HG02885 (cell line): ENCODE measurements around the gene CAMK1D.
"Not testable (repeated sequence)": the region's sequence is repeated elsewhere in the genome, so short reads cannot be mapped to it uniquely, and the experiment has no call there.

Experiments used
- ATAC-seq: cut with Tn5 transposase; IDR thresholded peaks from one replicate; pipeline ENCODE4 v1.9.1; 2021; ENCODE audit warnings: mild to moderate bottlenecking; ENCODE audit not compliant: unreplicated experiment, poor library complexity

Gene CAMK1D

DNA sequence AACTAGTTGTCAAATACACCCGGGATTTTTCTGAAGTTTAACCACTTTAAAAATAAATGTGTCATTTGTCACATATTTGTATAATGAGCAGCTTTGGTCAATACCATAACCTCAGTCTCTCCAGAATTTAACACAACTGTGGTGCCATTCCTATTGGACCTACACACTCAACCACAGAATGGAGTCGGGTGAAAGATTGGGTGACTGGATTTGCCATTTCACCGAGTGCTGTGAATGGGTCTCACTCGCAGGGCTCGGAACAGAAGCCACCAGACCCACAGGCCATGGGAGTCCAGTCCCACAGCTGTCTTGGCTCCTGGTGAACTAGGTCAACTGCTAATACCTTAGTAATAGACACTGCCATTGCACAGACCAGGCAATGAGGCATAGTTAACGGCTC is 353.8 kb downstream of the CAMK1D start:
- ATAC-seq: no peak

DNA sequence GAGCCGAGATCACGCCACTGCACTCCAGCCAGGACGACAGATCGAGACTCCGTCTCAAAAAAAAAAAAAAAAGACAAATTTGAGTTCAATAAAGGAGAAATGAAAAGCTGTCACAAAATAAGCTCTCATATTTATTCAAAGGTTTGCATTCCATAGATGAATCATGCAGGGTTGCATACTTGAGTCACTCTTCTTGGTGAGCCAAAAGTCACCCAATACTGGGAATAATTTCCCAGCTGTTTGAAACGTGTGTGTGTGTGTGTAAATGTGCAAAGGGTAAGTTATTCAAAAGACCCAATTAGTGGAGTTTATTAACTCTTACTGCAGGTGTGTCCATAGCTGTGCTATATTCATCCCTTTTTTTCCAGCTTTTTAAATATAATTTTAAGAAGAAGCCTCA is 354.5 kb downstream of the CAMK1D start:
- ATAC-seq: no peak

DNA sequence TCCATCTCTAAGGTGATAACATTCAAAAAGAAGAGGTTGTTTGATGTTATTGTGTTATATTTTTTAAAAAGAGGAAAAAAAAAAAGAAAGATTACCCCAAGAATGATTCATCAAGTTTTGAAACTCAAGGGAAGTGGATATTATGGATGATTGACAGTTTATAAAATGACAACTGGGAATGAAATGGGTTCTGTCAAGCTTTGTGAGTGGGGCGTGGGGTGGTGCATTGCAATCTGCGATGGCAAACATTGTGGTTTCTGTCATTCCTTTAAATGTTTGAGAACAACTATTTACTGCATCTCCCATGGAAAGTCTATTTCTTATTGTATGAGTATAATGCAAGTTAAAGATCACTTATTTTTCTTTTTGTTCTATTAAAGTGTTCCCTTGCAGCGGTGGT is 355.1 kb downstream of the CAMK1D start:
- no peak for ATAC-seq

DNA sequence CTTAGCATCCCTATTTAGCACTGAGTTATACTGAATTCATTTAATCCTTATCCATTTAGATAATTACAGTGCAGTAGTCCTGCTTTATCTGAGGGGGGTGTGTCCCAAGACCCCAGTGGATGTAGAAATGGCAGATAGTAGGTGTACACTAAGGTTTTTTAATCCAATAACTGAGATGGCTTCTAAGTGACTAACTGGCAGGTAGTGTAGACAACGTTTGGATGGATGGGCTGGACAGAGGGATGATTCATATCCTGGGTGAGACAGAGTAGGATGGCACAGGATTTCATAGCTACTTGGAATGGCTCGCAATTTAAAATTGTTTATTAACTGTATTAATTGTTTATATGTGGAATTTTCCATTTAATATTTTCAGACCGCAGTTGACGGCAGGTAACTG is 356.6 kb downstream of the CAMK1D start:
- no peak for ATAC-seq

DNA sequence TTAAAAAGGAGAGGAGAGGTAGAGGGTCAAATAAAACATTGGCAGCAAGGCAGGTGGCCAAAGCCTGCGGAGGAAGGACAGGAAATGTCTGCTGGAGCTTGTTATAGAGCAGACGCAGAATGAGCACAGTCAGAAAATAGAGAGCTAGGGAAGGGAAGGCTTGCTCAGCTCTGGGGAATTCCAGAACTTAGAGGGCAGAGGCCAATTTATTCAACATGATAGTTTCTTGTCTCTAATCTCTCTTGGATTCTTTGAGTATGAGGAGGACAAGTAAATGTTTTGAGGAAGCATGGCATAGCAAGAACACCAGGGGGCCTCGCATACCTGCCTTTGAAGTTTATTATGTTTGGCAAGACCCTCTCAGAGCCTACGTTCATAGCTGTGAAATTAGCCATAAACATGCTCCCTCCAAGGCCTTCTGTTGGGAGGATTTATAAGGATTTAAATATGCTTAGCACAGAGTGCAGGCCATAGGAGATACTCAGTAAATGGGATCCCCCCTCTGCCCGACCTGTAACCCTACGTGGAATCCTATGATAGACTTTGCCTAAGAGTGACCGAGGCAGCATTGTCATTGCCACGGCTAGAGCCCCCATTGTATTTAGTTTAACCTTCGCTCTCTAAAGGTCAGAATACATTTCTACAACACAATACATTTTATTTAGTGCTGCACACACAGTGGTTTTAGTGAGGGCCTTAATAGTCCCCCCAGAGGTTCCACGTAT is 358.3 kb downstream of the CAMK1D start:
- no peak for ATAC-seq

DNA sequence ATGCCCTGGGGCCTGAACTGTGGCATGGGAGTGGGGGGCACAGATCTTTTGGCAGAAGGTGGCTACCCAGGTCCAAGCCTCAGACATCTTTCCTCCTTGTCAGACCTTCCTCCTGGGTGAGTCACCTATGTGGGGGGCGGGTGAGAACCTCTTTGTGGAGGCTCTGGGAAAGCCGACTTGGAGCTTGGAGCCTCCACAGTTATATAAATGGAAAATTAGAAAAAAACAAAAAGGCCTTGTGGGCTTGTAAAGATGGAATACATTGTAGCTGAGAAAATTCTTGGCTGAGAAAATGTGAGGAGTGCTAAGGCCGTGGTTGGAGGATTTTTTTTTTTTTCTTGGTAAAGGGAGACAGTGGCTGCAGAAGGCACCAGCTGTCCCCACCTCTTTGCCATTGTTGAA is 359.7 kb downstream of the CAMK1D start:
- ATAC-seq: no peak

DNA sequence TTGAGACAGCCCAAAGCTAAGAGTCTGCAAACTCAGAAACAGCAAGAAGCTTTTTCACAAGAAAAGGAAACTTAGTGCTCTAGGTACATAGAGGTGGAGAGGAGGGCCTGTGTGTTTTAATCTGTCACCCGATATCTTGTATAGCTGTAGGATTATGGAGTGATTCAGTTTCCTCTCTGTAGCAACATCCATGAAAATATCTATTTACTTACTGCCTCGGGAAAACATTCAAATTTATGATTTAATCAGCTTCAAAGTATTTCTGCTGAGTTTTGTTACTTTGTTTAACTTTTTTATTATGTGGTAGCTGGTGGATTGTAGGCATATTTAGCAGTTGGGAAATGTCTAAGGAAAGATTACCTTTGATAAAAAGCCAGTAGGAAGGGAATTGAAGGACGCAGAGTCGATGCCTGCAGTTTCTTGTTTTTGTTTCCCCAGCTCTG is 360.2 kb downstream of the CAMK1D start:
- no peak for ATAC-seq

DNA sequence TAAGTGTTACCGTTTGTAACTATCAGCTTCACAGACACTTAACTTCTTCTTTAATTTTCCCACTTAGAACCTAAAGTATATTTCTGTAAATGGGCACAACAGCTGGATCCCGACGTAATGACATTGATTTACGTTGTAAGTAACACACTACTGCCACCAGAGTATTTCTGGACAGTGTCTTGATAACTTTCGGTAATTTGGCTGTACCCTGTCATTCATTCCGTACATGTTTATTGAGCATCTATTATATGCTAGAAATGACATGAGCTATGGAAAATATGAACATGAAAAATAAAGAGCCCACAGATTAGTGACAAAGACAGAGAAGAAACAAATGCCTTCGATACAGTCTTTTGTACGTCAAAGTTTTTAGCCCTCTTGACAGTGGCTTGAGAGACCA is 360.8 kb downstream of the CAMK1D start:
- ATAC-seq: no peak

DNA sequence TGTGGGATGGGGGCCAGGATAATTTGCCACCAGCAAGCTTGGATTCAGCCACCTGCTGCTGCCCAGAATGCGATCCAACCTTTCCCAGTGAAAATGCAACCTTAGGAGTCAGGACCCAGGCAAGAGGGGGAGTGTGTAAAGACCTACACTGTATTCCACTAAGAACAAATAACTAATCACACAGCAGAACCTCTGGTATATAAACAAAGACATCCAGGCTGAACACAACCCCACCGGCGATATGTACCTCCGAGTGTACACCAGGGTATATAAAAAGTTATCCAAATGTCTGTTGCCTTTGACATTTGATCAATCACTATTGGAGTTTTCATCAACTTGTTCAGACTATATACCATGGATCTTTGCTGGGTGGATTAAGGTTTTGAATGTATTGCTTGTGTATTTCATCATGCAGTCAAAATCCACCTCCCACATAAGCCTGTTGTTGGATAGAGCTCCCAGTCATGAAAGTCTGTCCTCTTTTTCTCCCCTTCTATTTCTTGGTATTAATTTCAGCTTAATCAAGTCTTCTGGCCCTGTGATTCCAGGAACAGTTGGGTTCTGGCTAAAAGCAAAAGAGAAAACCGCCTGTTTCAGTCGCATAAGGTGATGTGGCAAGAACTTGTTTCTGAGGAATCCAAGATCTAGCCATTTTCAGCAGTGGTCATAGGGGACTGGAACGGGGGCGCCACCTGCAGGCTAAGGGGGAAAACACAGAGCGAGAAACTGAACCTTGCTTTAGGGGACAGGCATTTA is 361.4 kb downstream of the CAMK1D start:
- peak; percentile 90 for ATAC-seq

DNA sequence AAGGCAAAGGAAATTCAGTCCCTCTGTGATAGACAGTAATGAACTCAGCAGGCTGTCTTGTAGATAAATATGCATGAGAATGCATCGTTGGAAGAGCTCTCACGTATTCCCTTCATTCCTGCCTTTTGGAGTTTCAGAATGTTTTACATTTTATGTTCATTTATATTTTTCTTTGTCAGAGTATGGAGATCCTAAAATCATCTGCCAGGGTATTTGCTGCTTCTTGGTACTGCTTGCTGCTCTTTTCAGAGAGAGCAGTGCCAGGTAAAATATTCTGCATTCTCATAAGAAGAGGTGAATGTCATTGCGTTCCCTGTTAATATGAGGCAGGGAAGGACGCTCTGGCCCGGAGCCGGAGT is 362.0 kb downstream of the CAMK1D start:
- no peak for ATAC-seq

DNA sequence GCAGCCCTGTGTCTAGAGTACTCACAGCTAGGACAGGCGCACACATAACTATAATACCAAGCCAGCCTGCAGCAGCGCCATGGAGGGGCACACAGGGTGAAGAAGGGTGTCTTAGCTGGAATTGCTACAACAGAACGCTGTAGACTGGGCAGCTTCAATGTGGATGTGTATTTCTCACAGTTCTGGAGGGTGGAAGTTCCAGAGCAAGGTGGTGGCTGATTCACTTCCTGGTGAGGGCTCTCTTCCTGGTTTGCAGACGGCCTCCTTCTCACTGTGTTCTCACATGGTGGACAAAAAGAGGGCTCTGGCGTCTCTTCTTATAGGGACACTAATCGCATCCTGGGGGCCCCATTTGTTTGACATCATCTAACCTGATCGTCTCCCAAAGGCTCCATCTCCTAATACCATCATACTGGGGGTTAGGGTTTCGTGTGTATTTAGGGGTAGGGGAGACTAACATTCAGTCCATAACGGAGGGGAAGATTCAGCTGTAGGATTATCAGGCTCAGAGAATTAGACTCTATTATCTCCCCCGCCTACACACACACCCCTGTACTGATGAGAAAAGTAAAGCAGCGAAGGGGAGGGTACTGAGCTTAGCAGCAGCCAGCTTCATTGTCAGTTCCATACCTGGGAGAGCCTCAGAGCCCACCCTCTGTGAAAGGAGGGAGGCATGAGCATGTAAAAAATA is 363.1 kb downstream of the CAMK1D start:
- no peak for ATAC-seq

DNA sequence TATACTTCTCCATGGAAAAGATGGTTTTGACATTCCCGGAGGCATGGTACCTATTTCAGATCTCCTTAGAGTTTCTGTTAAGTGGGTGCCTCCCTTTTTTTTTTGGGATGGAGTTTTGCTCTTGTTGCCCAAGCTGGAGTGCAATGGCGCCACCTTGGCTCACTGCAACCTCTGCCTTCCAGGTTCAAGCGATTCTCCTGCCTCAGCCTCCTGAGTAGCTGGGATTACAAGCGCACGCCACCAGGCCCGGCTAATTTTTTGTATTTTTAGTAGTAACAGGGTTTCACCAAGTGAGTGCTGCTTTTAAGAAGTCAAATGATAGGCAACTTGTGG is 363.6 kb downstream of the CAMK1D start:
- not testable (repeated sequence) for ATAC-seq

DNA sequence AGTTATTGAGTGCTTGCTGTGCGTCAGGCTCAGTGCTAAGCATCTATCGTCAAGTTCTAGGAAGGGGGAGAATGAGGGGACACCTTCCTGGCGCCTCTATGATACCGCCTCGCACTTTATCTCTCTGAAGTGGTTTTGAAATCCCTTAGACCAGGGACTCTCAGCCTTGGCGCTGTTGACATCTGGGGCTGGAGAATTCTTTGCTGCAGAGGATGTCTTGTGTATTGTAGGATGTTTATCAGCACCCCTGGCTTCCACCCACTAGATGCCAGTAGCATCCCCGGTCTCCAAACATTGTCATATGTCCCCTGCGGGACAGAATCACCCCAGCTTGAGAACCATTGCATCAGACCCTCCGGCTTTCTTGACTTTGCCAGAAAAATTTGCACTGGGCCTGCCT is 366.7 kb downstream of the CAMK1D start:
- no peak for ATAC-seq

DNA sequence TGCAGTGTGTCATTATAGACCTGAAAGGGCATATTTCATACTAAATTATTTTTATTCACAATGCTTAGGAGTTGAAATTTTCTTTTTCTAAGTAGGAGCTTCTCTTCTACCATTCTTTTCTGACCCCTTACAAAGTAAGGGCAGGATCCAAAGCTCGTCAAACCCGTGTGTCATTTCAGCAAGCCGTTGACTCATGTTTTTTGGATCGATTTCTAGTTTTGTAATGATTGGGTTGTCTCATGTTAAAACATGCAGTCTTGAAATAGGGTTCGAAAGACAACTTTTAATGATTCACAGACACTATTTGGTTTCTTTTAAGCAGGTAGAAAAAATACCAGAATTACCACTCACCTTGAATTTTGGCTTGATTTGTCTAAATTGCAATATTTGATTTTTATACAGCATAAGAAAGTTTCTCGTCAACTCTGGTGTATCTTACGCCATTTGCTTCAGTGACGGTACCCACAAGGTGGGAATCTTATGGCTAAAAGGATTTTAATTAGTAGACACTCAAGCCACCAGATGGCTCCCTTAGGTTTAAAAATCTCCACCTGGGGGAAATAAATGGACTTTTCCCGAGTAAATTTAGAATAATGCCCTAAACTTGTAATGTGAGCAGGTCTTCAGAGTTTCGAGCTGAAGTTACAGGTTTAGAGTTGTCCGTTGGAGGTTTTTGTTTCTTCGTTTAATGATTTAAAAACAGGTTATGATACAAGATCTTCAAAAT is 368.8 kb downstream of the CAMK1D start:
- ATAC-seq: no peak

DNA sequence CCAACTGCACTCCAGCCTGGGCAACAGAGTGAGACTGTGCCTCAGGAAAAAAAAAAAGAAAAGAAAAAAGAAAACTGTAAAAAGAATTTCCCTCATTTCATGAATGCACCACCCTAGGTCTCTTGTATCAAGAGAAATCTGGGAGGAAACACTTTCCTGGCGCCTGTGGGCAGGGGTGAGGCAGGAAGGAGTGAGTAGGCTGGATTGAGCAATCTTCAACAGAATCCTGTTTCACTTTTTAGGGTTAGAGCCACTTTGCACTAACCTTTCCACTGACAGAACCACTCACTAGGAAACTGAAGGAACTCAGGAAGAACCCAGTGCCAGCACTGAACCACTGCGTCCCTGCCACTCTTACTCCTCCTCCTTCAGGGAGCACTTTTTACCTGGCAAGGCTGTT is 370.0 kb downstream of the CAMK1D start:
- no peak for ATAC-seq

DNA sequence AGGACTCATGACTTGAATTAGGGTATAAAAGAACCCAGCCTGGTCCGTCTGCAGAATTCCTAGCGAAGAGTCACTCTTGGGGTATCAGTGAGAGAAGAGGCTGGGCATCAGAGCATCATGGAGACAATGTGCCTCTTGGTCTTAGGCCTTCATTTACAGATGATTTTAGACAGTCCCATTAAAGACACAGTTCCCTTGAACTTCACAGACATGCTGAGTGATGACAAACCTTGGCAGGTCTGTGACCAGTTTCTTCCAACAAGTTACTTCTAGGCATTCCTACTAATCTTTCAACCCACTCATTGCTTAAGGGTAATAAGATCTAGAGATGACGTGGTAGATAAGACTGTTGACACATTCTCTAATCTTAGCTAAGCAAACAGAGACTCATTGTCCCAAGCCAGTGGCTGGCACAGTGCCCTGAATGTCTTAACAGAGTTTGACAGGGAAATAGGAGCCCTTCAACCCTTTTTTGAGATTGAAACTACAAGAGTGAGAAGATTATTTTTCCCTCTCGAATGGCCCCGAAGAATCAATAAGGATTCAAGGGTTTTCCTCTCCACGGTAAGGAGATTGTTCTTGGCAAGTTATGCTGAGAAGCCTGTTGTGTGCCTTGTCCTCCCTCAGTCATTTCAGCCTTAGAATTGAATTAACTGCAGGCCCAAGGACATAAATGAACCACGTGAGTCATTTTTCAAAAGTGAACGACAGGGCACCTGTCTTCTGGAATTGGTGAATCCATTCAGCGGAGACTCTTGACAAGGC is 371.1 kb downstream of the CAMK1D start:
- ATAC-seq: no peak

DNA sequence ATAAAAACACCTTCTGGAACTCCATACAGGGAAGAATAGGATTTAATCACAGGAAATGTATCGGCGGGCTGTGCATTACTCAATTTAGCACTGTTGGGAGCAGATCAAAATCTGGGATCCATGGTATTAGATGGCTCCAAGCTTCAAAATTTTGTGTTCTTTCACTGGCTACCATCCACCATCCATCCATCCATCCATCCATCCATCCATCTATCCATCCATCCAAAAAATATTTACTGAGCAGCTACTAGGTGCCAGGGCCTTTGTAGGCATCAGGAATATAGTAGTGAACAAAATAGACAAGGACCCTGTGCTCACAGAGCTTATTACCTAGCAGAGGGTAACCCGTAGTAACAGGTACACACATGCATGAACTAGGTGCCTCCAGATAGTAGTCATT is 372.0 kb downstream of the CAMK1D start:
- ATAC-seq: no peak

DNA sequence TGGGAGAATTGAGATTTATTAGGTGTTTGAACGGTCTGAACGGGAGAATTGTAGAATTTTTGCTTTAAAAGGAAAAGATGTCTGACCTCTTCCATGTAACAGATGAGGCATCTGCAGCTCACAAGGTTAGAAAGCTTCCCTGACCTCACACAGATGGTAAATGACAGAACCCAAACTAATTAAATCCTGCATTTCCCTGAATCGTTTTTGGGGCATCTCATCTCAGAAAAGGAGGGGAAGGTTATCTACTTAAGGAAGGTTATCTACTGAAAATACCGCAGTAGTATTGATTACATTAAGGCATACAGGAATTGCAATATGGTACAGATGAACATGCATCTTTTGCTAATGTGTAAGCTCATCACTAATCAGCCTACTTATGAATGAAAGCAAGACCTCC is 373.9 kb downstream of the CAMK1D start:
- no peak for ATAC-seq

DNA sequence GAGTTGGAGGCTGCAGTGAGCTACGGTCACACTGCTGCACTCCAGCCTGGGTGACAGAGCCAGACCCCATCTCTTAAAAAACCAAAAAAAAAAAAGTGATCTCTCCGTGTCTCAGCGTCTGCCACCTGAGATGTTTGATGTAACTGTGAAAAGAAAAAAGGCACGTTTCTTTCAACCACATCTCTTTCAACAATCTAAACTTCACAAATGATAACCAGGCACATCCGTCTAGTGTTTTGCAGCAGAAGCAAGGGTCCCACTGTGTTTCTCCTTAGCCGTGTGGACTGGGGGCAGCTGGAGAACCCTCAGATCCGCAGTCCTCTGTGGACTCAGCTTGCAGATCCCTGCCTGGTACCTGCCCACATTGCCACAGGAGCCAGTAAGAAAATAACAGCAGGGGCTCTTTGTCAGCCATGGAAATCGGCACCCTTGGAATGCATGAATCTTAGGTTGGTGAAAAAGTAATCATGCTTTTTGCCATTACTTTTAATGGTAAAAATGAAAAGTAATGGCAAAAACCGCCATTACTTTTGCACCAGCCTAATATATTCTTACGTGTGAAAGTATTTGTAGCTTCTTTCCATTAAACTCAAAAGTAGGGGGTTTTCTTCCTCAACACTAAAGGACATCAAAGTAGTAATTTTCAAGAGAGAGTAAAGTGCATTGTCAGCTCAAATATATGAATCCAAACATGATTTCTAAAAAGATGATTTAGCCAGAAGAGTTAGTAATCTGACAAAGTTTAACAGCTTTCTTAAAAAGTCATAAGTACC is 375.6 kb downstream of the CAMK1D start:
- ATAC-seq: no peak

DNA sequence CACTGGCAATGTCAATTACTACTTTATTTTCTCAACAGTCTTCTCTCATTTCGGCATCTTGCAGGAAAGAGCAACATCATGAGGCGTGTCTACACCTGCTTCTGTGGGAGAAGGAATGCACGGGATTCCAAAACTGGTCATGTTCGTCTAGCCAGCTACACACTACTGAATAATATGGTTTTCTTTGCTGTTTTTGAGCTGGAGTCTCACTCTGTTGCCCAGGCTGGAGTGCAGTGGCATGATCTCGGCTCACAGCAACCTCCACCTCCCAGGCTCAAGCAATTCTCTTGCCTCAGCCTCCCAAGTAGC is 376.2 kb downstream of the CAMK1D start:
- not testable (repeated sequence) for ATAC-seq
